Measurements from ENCODE around the gene STX8. TPM values are rescaled to one million over a fixed set of nuclear protein-coding genes. Genes with fewer than 3 reads are reported as not detected.

STX8 gene
- total and polyA plus RNA-seq, 4 donors: 14.7 to 39.5 (median 28.7) TPM

DNA sequence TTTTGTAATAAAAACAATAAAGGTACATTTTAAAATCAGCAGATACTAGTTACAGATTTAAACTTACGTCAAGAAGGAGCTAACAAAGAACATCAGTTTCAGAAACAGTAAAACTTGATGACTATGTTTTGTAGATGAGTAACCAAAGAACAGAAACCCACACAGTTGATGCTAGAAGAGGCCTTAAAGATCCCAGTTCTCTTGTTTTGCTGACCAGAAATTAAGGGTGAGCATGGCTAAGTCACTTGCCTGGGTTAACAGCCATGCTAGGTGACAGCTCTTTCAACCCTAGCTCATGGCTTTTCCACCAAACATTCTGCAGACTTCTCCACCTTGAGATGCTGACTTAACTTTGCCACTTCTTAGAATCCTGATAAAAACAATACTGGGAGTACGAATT, 26.4 kb downstream of the STX8 start:
- no peak overlapping the region for H3K9ac ChIP-seq (ENCODE audit: low read depth in 1 of 2, low read length in 2 of 2)
- no peak overlapping the region for H3K4me3 ChIP-seq (ENCODE audit: low read depth in 1 of 3, low read length in 3 of 3)
- peaks cover 0 to 3% (median under 1%) of the 10 kb centered on the region in 4 donors for H3K36me3 ChIP-seq (ENCODE audit: control insufficient read depth in 4 of 4, insufficient read depth in 3 of 4, low read depth in 1 of 4, low read length in 3 of 4)
- no peaks in the 10 kb centered on the region for H3K4me1 ChIP-seq (ENCODE audit: control insufficient read depth in 4 of 4, insufficient read depth in 4 of 4, low read length in 3 of 4)
- H3K9me3 ChIP-seq (ENCODE audit: control insufficient read depth in 4 of 4, low read length in 3 of 4): no peaks in the 10 kb centered on the region
- H3K27ac ChIP-seq (ENCODE audit: low read depth in 1 of 2, low read length in 2 of 2): no peak overlapping the region
- 94% methylated on average over 2 of the region's 2 CpGs for WGBS
- TF ChIP-seq HNF4A (conservative IDR thresholded peaks at IDR 0.05): no peak
- H3K27me3 ChIP-seq (ENCODE audit: control insufficient read depth in 4 of 4, insufficient read depth in 4 of 4, low read length in 3 of 4): no peaks in the 10 kb centered on the region
- DNase-seq (ENCODE audit: low spot score): no peak

DNA sequence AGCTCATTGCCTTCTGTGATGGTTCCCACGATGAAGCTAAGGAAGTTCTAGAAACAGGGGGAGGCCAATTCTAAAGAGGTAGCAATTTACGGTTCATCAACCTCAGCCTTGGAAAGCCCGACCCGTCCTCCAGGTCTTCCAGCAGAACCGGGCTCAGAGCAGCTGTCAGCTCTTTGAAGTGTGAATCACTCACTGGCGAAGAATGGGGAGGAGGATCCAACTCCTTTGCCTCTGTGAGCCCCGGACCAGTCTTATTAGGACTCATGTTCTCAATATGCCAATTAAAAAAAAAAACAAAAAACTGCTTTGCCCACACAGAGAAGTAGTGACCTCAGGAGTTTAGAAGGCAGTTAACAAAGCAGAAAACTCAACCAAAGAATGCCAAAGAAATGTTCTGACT, 31.4 kb downstream of the STX8 start:
- TF ChIP-seq HNF4G (IDR thresholded peaks at IDR 0.05) (no peak), JUND (IDR thresholded peaks at IDR 0.05) (no peak)
- no peaks in the 10 kb centered on the region for H3K27me3 ChIP-seq (ENCODE audit: control insufficient read depth in 4 of 4, insufficient read depth in 4 of 4, low read length in 3 of 4)
- H3K36me3 ChIP-seq (ENCODE audit: control insufficient read depth in 4 of 4, insufficient read depth in 3 of 4, low read depth in 1 of 4, low read length in 3 of 4): no peaks in the 10 kb centered on the region
- H3K9me3 ChIP-seq (ENCODE audit: control insufficient read depth in 4 of 4, low read length in 3 of 4): no peaks in the 10 kb centered on the region
- DNase-seq (ENCODE audit: low spot score): no peak
- no peaks in the 10 kb centered on the region for H3K4me1 ChIP-seq (ENCODE audit: control insufficient read depth in 4 of 4, insufficient read depth in 4 of 4, low read length in 3 of 4)
- H3K4me3 ChIP-seq (ENCODE audit: low read depth in 1 of 3, low read length in 3 of 3): no peak overlapping the region
- 94% methylated on average over 7 of the region's 7 CpGs for WGBS
- no peak overlapping the region for H3K27ac ChIP-seq (ENCODE audit: low read depth in 1 of 2, low read length in 2 of 2)
- H3K9ac ChIP-seq (ENCODE audit: low read depth in 1 of 2, low read length in 2 of 2): no peak overlapping the region

DNA sequence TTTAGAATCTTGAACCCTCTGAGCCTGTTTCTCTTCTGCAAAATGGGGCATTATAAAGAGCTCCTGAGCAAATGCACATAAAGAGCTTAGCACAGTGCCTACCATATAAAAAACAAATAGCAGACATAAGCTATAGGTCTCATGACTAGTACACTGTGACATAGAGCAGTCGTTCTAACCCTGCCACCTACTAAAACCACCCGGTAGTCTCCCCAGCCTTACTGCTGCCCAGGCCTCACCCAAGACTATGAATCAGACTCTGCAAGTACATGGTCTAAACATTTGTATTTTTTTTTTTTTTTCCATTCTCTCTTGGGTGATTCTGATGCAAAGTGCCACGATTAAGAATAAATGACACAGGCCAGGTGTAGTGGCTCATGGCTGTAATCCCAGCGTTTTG, 33.9 kb downstream of the STX8 start:
- 96% methylated on average over 4 of the region's 4 CpGs for WGBS
- TF ChIP-seq JUND (IDR thresholded peaks at IDR 0.05) (no peak), EGR1 (IDR thresholded peaks at IDR 0.05; ENCODE audit: low read depth in 2 of 2) (no peak), HNF4G (IDR thresholded peaks at IDR 0.05) (no peak), FOXA2 (IDR thresholded peaks at IDR 0.05) (no peak), YY1 (IDR thresholded peaks at IDR 0.05) (no peak), GABPA (IDR thresholded peaks at IDR 0.05 in 1 of 2, conservative IDR thresholded peaks at IDR 0.05 in 1 of 2) (no peak), RAD21 (IDR thresholded peaks at IDR 0.05) (no peak), RXRA (IDR thresholded peaks at IDR 0.05) (no peak), SP1 (IDR thresholded peaks at IDR 0.05) (no peak), TAF1 (conservative IDR thresholded peaks at IDR 0.05) (no peak), NR2F2 (IDR thresholded peaks at IDR 0.05) (no peak), HNF4A (conservative IDR thresholded peaks at IDR 0.05) (no peak), FOXA1 (IDR thresholded peaks at IDR 0.05) (no peak)
- TF ChIP-seq, protein P1, sequence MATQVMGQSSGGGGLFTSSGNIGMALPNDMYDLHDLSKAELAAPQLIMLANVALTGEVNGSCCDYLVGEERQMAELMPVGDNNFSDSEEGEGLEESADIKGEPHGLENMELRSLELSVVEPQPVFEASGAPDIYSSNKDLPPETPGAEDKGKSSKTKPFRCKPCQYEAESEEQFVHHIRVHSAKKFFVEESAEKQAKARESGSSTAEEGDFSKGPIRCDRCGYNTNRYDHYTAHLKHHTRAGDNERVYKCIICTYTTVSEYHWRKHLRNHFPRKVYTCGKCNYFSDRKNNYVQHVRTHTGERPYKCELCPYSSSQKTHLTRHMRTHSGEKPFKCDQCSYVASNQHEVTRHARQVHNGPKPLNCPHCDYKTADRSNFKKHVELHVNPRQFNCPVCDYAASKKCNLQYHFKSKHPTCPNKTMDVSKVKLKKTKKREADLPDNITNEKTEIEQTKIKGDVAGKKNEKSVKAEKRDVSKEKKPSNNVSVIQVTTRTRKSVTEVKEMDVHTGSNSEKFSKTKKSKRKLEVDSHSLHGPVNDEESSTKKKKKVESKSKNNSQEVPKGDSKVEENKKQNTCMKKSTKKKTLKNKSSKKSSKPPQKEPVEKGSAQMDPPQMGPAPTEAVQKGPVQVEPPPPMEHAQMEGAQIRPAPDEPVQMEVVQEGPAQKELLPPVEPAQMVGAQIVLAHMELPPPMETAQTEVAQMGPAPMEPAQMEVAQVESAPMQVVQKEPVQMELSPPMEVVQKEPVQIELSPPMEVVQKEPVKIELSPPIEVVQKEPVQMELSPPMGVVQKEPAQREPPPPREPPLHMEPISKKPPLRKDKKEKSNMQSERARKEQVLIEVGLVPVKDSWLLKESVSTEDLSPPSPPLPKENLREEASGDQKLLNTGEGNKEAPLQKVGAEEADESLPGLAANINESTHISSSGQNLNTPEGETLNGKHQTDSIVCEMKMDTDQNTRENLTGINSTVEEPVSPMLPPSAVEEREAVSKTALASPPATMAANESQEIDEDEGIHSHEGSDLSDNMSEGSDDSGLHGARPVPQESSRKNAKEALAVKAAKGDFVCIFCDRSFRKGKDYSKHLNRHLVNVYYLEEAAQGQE (IDR thresholded peaks at IDR 0.05): no peak
- TF ChIP-seq, protein P2, sequence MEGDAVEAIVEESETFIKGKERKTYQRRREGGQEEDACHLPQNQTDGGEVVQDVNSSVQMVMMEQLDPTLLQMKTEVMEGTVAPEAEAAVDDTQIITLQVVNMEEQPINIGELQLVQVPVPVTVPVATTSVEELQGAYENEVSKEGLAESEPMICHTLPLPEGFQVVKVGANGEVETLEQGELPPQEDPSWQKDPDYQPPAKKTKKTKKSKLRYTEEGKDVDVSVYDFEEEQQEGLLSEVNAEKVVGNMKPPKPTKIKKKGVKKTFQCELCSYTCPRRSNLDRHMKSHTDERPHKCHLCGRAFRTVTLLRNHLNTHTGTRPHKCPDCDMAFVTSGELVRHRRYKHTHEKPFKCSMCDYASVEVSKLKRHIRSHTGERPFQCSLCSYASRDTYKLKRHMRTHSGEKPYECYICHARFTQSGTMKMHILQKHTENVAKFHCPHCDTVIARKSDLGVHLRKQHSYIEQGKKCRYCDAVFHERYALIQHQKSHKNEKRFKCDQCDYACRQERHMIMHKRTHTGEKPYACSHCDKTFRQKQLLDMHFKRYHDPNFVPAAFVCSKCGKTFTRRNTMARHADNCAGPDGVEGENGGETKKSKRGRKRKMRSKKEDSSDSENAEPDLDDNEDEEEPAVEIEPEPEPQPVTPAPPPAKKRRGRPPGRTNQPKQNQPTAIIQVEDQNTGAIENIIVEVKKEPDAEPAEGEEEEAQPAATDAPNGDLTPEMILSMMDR (IDR thresholded peaks at IDR 0.05; ENCODE audit: low read depth, low read length, missing input control): no peak
- TF ChIP-seq, protein P3, sequence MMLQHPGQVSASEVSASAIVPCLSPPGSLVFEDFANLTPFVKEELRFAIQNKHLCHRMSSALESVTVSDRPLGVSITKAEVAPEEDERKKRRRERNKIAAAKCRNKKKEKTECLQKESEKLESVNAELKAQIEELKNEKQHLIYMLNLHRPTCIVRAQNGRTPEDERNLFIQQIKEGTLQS (IDR thresholded peaks at IDR 0.05): no peak
- TF ChIP-seq, protein P4, sequence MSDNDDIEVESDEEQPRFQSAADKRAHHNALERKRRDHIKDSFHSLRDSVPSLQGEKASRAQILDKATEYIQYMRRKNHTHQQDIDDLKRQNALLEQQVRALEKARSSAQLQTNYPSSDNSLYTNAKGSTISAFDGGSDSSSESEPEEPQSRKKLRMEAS (IDR thresholded peaks at IDR 0.05): no peak
- TF ChIP-seq, protein P5, sequence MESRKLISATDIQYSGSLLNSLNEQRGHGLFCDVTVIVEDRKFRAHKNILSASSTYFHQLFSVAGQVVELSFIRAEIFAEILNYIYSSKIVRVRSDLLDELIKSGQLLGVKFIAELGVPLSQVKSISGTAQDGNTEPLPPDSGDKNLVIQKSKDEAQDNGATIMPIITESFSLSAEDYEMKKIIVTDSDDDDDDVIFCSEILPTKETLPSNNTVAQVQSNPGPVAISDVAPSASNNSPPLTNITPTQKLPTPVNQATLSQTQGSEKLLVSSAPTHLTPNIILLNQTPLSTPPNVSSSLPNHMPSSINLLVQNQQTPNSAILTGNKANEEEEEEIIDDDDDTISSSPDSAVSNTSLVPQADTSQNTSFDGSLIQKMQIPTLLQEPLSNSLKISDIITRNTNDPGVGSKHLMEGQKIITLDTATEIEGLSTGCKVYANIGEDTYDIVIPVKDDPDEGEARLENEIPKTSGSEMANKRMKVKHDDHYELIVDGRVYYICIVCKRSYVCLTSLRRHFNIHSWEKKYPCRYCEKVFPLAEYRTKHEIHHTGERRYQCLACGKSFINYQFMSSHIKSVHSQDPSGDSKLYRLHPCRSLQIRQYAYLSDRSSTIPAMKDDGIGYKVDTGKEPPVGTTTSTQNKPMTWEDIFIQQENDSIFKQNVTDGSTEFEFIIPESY (IDR thresholded peaks at IDR 0.05): no peak

More for the DNA sequence above, 33.9 kb downstream of the STX8 start:
- Histone ChIP-seq H3K9me3 (ENCODE audit: control insufficient read depth in 4 of 4, low read length in 3 of 4) (no peaks in the 10 kb centered on the region), H3K4me1 (ENCODE audit: control insufficient read depth in 4 of 4, insufficient read depth in 4 of 4, low read length in 3 of 4) (peaks cover 0 to 4% (median 0%) of the 10 kb centered on the region in 4 donors), H3K27ac (ENCODE audit: low read depth in 1 of 2, low read length in 2 of 2) (no peak overlapping the region), H3K9ac (ENCODE audit: low read depth in 1 of 2, low read length in 2 of 2) (no peak overlapping the region), H3K4me3 (ENCODE audit: low read depth in 1 of 3, low read length in 3 of 3) (no peak overlapping the region), H3K27me3 (ENCODE audit: control insufficient read depth in 4 of 4, insufficient read depth in 4 of 4, low read length in 3 of 4) (no peaks in the 10 kb centered on the region), H3K36me3 (ENCODE audit: control insufficient read depth in 4 of 4, insufficient read depth in 3 of 4, low read depth in 1 of 4, low read length in 3 of 4) (no peaks in the 10 kb centered on the region)
- DNase-seq (ENCODE audit: low spot score): no peak

Measured in liver (tissue), 9 donors.